UCSD-AML1 (cell line): ENCODE results near the gene TRPM5.

Experiments
- DNase-seq: peaks from one replicate; lab custom pipeline; 2025; ENCODE audit not compliant: unreplicated experiment; lab: John Stamatoyannopoulos, UW

The TRPM5 gene

GRCh38 chr11:2471048-2471803 is 26.9 kb upstream of the TRPM5 start:
- no peak for DNase-seq

GRCh38 chr11:2470495-2470894 is 26.2 kb upstream of the TRPM5 start:
- DNase-seq: no peak

GRCh38 chr11:2468363-2469235 is 24.3 kb upstream of the TRPM5 start:
- DNase-seq: no peak

GRCh38 chr11:2467695-2468055 is 23.4 kb upstream of the TRPM5 start:
- no peak for DNase-seq

GRCh38 chr11:2466869-2467694 is 22.8 kb upstream of the TRPM5 start:
- peak; percentile 38 for DNase-seq

GRCh38 chr11:2466069-2466801 is 21.9 kb upstream of the TRPM5 start:
- DNase-seq: no peak

GRCh38 chr11:2465202-2466068 is 21.1 kb upstream of the TRPM5 start:
- no peak for DNase-seq

- DNase-seq: no peak
These were observed 20.3 kb upstream of the TRPM5 start for GRCh38 chr11:2464451-2465165.

GRCh38 chr11:2463766-2464277 is 19.5 kb upstream of the TRPM5 start:
- DNase-seq: no peak

- DNase-seq: no peak
These were observed 18.9 kb upstream of the TRPM5 start for GRCh38 chr11:2462986-2463765.

- no peak for DNase-seq
These were observed 18.2 kb upstream of the TRPM5 start for GRCh38 chr11:2462543-2462985.

GRCh38 chr11:2461956-2462542 is 17.7 kb upstream of the TRPM5 start:
- no peak for DNase-seq

GRCh38 chr11:2461253-2461955 is 17.1 kb upstream of the TRPM5 start:
- DNase-seq: peak; percentile 35

GRCh38 chr11:2460540-2461252 is 16.4 kb upstream of the TRPM5 start:
- DNase-seq: no peak

- no peak for DNase-seq
These were observed 15.7 kb upstream of the TRPM5 start for GRCh38 chr11:2459796-2460531.
